Trophoblast cell (in vitro differentiated cells and primary cell): ENCODE measurements around the gene MANEAL.

Source experiments
- DNase-seq, 2 donors: peaks; one replicate each; pipeline ENCODE4 v3.0.0-alpha.2; 2016
- H2AFZ ChIP-seq: 2 replicates; pipeline ENCODE4 v1.6.1; 2013; ENCODE audit warnings: low read length, moderate library complexity, mild to moderate bottlenecking; ENCODE audit not compliant: insufficient read depth, poor library complexity
- H2AK5ac ChIP-seq: 2 replicates; pipeline ENCODE4 v1.6.1; 2013; ENCODE audit warnings: mild to moderate bottlenecking, low read length
- H2BK120ac ChIP-seq: 2 replicates; pipeline ENCODE4 v1.6.1; 2013; ENCODE audit warnings: low read length, mild to moderate bottlenecking, moderate library complexity; ENCODE audit not compliant: insufficient read depth, poor library complexity
- H2BK12ac ChIP-seq: 2 replicates; pipeline ENCODE4 v1.6.1; 2013; ENCODE audit warnings: mild to moderate bottlenecking, low read length, moderate library complexity
- H2BK5ac ChIP-seq: 2 replicates; pipeline ENCODE4 v1.6.1; 2013; ENCODE audit warnings: low read length, low read depth, moderate library complexity, mild to moderate bottlenecking; ENCODE audit not compliant: poor library complexity
- H3K14ac ChIP-seq: 2 replicates; pipeline ENCODE4 v1.6.1; 2013; ENCODE audit warnings: mild to moderate bottlenecking, low read length
- H3K18ac ChIP-seq: 2 replicates; pipeline ENCODE4 v1.6.1; 2013; ENCODE audit warnings: mild to moderate bottlenecking, low read length
- H3K23ac ChIP-seq: 2 replicates; pipeline ENCODE4 v1.6.1; 2013; ENCODE audit warnings: low read length
- H3K27ac ChIP-seq: 2 replicates; pipeline ENCODE4 v1.5.1; 2013; ENCODE audit warnings: low read depth, mild to moderate bottlenecking, inconsistent platforms, low read length, moderate library complexity
- H3K27me3 ChIP-seq: 2 replicates; pipeline ENCODE4 v1.6.1; 2013; ENCODE audit warnings: inconsistent platforms, mild to moderate bottlenecking, low read length, moderate library complexity; ENCODE audit not compliant: insufficient read depth
- H3K36me3 ChIP-seq, 2 experiments: 1 replicate in 1 of 2; 2 replicates in 1 of 2; pipeline ENCODE4 v1.6.1; 2013; ENCODE audit warnings: low read length in 2 of 2, mild to moderate bottlenecking in 2 of 2, moderate library complexity in 1 of 2; ENCODE audit not compliant: insufficient read depth in 2 of 2, control insufficient read depth in 1 of 2
- H3K4ac ChIP-seq: 2 replicates; pipeline ENCODE4 v1.6.1; 2013; ENCODE audit warnings: low read depth, mild to moderate bottlenecking, low read length, moderate library complexity
- H3K4me1 ChIP-seq, 2 experiments: 1 replicate in 1 of 2; 2 replicates in 1 of 2; pipeline ENCODE4 v1.6.1; 2013; ENCODE audit warnings: low read length in 2 of 2, mild to moderate bottlenecking in 2 of 2, moderate library complexity in 1 of 2; ENCODE audit not compliant: insufficient read depth in 2 of 2, control insufficient read depth in 1 of 2
- H3K4me2 ChIP-seq: 2 replicates; pipeline ENCODE4 v1.6.1; 2013; ENCODE audit warnings: inconsistent platforms, mild to moderate bottlenecking, low read length, moderate library complexity
- H3K4me3 ChIP-seq: 2 replicates; pipeline ENCODE4 v1.5.1; 2013; ENCODE audit warnings: mild to moderate bottlenecking, low read depth, low read length, inconsistent platforms
- H3K79me1 ChIP-seq: one replicate; pipeline ENCODE4 v1.6.1; 2013; ENCODE audit warnings: low read length
- H3K79me2 ChIP-seq: 2 replicates; pipeline ENCODE4 v1.6.1; 2013; ENCODE audit warnings: low read length, mild to moderate bottlenecking; ENCODE audit not compliant: control insufficient read depth, insufficient read depth, poor library complexity
- H3K9ac ChIP-seq: 2 replicates; pipeline ENCODE4 v1.6.1; 2013; ENCODE audit warnings: mild to moderate bottlenecking, low read length
- H3K9me3 ChIP-seq: 2 replicates; pipeline ENCODE4 v1.6.1; 2013; ENCODE audit warnings: low read depth, mild to moderate bottlenecking, control low read depth, inconsistent platforms, low read length; ENCODE audit not compliant: insufficient read depth
- H4K12ac ChIP-seq: 2 replicates; pipeline ENCODE4 v1.6.1; 2013; ENCODE audit warnings: low read depth, mild to moderate bottlenecking, low read length, moderate library complexity
- H4K8ac ChIP-seq: 2 replicates; pipeline ENCODE4 v1.6.1; 2013; ENCODE audit warnings: low read depth, mild to moderate bottlenecking, low read length, moderate library complexity
- H4K91ac ChIP-seq: one replicate; pipeline ENCODE4 v1.6.1; 2013; ENCODE audit warnings: low read depth, mild to moderate bottlenecking, low read length, moderate library complexity
- WGBS: extraction: QIAGEN DNeasy Blood & Tissue Kit; methylation state at CpG from one replicate; pipeline ENCODE4 v1.1.7; 2013; ENCODE audit warnings: missing lambda C conversion rate; ENCODE audit not compliant: insufficient read length, insufficient coverage; ENCODE audit errors: extremely low coverage; 5-methylcytosine and 5-hydroxymethylcytosine counted together

The MANEAL gene

DNA sequence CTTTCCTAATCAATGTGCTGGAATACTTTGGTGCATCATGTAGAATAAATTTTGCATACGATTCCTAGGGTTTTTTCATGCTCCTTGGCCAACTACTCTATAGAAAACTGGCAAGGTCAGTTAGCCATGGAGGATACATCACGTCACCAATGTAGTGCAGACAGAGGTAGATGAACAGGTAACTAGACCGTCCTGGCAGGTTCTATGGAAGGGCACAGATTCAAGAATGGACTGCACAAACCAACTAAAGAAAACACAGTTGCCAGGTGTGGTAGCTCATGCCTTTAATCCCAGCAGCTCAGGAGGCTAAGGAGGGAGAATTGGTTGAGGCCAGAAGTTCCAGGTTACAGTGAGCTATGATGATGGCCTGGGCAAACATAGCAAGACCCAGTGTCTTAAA lies 55.8 kb downstream of the MANEAL start:
- Histone ChIP-seq H3K9me3 (no peaks in the 10 kb centered on the region), H3K23ac (no peak overlapping the region), H3K4me2 (no peak overlapping the region), H3K9ac (no peak overlapping the region), H4K91ac (no peak overlapping the region), H3K79me1 (no peaks in the 10 kb centered on the region), H3K27ac (no peak overlapping the region), H2AK5ac (no peak overlapping the region), H2BK120ac (no peak overlapping the region), H3K36me3 (peaks cover 4 to 6% of the 10 kb centered on the region in 2 experiments), H4K12ac (no peak overlapping the region), H3K14ac (no peak overlapping the region), H2AFZ (no peak overlapping the region), H3K79me2 (no peaks in the 10 kb centered on the region), H3K27me3 (no peaks in the 10 kb centered on the region), H2BK5ac (no peak overlapping the region), H4K8ac (no peak overlapping the region), H3K18ac (no peak overlapping the region), H3K4me1 (no peaks in the 10 kb centered on the region), H2BK12ac (no peak overlapping the region), H3K4me3 (no peak overlapping the region), H3K4ac (no peak overlapping the region)
- no peak for DNase-seq
- no CpG with 5 or more reads among the region's 3 CpGs for WGBS

- H3K36me3 ChIP-seq: peaks cover 4 to 6% of the 10 kb centered on the region in 2 experiments
- no peak overlapping the region for H3K18ac ChIP-seq
- no peak overlapping the region for H4K91ac ChIP-seq
- no peaks in the 10 kb centered on the region for H3K79me2 ChIP-seq
- no peak overlapping the region for H3K27ac ChIP-seq
- H3K4me2 ChIP-seq: no peak overlapping the region
- DNase-seq: peak in 1 of 2 donors; percentile 91
- no peaks in the 10 kb centered on the region for H3K9me3 ChIP-seq
- no peak overlapping the region for H3K23ac ChIP-seq
- H3K9ac ChIP-seq: no peak overlapping the region
- no peaks in the 10 kb centered on the region for H3K4me1 ChIP-seq
- no peak overlapping the region for H3K4ac ChIP-seq
- no peaks in the 10 kb centered on the region for H3K79me1 ChIP-seq
- no peak overlapping the region for H2AK5ac ChIP-seq
- no peak overlapping the region for H4K8ac ChIP-seq
- no CpG with 5 or more reads among the region's 6 CpGs for WGBS
- H3K14ac ChIP-seq: no peak overlapping the region
- no peak overlapping the region for H3K4me3 ChIP-seq
- no peak overlapping the region for H2BK120ac ChIP-seq
- H4K12ac ChIP-seq: no peak overlapping the region
- no peak overlapping the region for H2BK12ac ChIP-seq
- H2BK5ac ChIP-seq: no peak overlapping the region
- H3K27me3 ChIP-seq: no peaks in the 10 kb centered on the region
- H2AFZ ChIP-seq: no peak overlapping the region
These were observed 56.8 kb downstream of the MANEAL start for GRCh38 chr1:37850352-37850955.
